CD4-positive, alpha-beta T cell treated with Interleukin-21 for 1 hour (primary cell): ENCODE data around the gene FAXDC2.
A peak's percentile ranks its signal among the peaks of the same experiment; 100 is the strongest.
"Not testable (repeated sequence)": the region's sequence is repeated elsewhere in the genome, so short reads cannot be mapped to it uniquely, and the experiment has no call there.

ENCODE experiments used
- DNase-seq: peaks from one replicate; pipeline ENCODE4 v3.0.0-alpha.2; 2020

The FAXDC2 gene

DNA sequence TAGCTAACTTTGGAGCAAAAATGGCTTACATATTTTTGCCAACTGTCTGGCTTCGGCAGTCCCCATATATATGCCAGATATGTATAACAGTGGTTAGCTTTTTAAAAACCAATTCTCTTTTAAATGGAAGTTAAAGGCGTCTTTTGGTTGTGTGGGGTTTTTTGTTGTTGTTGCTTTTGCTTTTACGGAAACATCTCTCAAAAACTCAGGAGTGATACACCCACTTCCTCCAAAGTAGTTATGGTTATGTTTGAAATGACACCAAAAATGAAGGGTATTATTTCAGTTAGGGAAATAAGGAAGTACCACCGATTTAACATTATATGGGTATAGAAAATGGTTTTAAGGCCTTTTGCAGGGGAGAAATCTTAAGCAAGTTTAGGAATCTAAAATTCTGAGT lies 10.4 kb upstream of the FAXDC2 start:
- DNase-seq, result peak; percentile 14

DNA sequence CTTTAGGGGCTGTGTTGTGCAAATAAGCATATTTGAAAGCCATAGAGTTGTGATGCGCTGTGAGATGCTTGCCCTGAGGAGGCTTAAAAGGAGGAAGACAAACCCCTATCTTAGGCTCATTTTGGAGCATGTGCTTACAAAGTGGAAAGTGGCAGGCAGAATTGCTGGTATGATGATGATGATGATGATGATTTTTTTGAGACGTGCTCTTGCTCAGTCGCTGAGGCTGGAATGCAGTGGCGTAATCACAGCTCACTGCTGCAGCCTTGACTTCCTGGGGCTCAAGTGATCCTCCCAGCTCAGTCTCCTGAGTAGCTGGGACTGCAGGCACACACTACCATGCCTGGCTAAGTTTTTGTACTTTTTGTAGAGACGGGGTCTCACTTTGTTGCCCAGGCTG lies 9.7 kb upstream of the FAXDC2 start:
- DNase-seq, result no peak

DNA sequence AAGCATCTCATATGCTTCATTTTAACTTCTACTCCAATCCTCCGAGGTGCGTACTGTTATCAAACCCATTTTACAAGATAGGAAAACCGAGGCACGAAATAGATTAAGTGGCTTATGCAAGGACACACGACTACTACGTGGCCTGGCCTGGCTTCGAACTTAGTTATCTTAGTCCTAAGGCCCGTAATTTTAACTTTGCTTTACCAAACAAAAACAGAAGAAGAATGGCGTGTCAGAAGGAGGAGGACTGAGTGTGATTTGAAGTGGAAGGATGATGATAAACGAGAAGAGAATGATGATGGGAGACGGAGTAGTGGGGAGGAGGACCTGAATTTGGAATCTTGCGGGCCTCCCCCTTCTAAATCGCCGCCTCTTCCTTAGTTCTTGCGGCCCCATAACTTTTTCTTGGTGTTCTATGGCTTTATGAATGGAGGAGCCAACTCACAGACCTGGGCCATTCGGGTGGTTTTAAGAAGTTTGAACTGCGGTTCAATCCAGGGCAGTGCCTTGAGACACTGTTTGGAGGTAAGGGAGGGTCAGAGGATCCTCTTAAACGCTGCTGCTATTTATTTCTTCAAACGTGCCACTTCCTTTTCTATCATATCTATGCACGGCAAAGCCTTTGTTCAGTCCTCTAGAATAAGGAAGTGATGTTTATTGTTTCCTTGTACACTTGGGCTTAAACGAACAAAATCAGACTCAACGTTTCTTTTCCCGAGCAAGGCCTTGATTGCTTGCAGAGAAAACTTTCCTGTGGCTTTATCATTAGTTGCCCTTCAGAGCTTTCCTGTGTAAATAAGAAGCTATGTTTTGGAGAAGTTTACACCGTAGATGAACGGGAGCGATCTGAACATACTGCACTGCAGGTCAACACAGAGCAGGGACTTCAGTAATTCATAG lies 8.8 kb upstream of the FAXDC2 start:
- DNase-seq, result peak; percentile 38

DNA sequence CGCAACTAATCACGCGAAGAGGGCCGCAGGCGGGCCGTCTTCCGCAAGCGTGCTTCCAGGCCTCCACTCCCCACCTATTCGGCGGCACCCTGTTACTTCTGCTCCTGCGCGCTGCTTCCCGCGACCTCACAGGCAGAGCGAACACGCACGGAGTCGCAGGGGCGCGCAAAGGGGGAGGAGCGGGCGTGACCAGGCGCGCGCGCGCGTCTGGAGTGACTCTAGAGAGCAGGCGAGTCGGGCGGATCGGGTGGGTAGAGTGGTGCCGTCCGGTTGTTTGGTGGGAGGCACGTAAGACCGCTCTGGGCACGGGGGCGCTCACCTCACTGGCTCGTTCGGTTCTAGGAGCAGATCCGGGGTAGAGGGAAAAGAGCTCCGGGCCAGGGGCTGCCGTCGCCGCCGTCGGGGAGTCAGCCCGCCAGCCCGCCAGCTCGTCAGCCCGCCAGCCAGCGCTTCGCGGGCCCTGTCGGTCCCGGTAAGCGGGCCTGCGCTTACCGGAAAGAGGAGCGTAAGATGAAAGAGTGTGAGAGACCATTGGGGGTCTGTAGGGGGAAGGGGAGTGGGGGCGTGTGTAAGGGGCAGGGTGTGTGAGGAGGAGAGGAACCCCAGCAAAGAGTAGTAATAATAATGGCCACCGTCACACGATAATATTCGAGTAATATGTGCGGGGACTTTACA lies 8.0 kb upstream of the FAXDC2 start, which contains the start of gene CNOT8:
Gene CNOT8, plus strand, starts transcription at position 331 of the 675 bp plus-strand sequence. CDS start 4,652 bp downstream, outside the sequence.
- DNase-seq, result peak; percentile 97

DNA sequence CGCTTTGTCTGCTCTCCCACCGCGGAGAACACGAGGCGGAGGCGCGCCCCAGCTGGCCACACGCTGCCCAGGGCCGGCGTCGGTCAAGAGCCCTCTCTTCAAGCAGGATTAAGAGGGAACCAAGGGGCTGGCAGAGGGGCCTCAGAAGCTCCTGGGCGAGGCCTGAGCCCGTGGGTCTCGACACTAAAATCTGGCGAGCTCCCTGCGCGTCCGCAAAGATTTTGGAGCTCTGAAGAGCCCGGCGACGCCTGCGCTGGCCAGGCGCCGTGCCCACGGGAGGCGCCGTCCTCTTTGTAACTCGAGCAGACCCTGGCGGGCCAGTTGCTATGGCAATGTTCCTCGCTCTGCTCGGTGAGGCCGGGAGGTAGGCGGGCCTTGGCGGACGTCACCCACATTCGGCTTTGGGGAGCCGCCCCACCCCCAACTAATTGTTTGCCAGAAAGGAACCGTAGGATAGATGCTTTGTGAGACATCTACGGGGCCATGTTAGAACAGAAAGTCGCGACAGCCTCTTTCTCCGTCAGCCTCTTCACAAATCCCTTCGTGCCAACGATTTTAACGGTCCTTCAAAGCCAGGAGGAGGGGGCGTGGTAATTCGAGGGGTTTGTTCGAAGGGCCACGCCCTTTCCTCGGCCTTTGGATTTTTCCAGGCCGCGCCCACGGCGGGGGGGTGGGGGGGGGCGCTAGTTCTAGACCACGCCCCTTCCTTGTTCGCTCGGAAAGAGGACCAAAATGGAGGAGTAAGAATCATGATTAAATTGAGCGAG lies 7.3 kb upstream of the FAXDC2 start:
- DNase-seq, result peak; percentile 93

DNA sequence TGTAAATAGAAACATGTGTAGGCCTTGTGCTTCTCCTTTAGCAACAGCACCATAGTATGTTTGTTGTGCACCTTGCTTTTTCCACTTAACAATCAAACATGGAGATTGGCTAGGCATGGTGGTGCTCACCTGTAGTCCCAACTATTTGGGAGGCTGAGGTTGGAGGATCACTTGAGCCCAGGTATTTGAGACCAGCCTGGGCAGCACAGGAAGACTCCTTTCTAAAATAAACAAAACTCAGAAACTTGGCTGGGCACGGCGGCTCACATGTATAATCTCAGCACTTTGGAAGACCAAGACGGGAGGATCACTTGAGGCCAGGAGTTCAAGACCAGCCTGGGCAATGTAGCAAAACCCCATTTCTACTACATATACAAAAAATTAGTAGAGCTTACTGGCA lies 948 bp upstream of the FAXDC2 start:
- no peak for DNase-seq

DNA sequence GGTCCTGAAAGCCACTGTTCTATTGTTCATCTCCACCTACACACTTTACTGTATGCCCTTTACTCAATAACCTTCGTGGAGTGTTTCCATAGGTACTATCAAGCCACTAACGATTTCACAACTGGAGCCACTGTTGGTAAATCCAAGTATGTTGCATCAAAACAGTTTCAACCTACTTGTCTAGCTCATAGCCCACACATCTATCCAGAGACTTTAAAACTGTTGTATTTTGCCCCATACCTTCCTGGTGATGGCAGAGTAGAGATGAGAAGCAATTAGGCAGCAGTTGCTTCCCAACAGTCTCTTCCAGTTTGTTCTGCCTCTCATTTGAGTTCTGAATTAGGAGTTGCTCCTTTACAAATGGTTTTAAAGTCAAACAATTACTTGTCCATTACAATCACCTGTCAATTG lies 607 bp downstream of the FAXDC2 start:
- DNase-seq, result no peak

DNA sequence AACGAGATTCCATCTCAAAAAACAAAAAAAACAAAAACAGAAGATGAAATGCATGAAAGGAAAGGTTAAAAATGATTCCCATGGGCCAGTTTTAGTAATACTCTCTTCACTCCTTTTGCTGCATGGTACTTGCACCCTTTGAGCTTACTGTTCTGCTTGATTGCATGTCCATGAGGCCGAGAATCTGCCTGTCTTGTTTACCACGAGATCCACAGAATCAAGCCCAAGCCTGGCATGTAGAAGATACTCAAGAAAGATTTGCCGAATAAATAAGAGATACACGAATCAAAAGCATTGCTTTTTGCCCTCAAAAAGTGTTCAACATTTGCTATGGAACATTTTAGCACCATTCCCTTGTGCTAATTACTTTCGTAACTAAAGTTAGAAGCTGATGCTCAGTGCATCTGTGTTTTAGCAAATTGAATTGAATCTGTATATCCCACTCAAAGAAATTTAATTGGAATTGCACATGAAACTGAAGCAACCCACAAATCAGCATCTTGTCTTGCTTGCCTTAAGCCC lies 1.1 kb downstream of the FAXDC2 start:
- no peak for DNase-seq

DNA sequence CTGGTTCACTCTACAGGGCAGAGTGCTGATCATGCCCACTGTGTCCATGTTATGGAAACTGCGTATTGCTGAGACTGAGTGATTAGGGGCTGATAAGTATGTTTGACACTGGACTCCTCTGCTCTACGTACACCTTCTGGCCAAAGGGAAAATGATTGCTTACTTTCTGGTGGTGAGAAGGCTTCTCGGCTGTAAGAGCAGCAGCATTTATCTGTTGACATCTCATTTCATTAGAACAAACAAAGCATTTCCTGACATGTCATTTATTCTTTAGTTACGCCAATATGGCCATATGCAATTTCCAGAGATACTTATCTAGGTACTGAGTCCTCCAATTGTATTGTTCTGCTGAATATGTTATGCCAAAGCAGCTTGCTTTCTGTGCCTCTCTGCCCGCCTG lies 5.6 kb downstream of the FAXDC2 start:
- no peak for DNase-seq

DNA sequence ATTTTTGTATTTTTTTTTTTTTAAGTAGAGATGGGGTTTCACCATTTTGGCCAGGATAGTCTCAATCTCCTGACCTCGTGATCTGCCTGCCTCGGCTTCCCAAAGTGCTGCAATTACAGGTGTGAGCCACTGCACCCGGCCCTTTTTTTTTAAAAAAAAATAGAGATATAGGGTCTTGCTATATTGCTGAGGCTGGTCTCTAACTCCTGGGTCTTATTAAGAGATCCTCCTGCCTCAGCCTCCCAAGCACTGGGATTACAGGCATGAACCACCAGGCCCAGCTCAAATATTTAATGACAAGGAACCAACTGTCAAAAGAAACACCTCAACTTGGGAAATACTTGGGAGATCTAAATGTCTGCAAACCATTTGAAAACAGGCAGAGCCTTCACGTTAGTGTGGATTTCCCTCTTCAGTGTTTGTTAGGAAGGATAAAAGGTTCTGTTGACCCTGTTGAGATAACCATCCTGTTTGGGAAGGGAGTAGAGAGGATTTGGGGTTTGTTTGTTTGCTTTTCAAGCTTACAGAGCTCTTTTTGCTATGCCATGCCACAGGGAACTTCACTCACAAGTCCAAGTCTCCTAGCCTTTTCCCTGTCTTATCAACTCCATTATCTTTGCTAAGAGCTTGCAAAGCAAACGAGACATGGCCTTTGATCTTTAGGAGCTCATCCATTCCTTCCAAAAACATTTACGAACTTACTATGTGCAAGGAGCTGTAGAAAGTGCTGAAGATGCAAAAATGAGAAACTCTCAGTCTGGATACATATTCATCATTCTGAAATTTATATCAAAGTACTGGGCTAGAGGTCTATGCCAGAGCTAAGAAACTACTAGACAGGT lies 7.5 kb downstream of the FAXDC2 start:
- DNase-seq, result no peak

DNA sequence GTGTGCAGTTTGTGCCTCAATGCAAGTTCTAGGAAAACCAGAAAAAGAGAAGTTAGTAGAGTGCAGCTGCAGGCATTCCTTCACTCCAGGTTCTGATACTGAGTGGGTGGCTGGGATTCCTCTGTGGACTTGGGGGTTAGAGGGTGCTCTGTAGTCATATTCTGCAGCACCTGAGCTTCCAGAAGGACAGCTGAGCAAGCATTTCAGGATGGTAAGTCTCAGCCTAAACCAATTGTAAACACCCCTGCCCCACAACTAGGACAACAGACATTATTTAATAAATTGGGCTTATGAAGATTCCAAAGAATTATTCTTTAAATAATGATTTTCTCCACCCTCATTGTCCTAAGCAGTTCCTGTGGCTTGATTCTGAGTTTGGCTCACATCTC lies 9.1 kb downstream of the FAXDC2 start:
- no peak for DNase-seq

DNA sequence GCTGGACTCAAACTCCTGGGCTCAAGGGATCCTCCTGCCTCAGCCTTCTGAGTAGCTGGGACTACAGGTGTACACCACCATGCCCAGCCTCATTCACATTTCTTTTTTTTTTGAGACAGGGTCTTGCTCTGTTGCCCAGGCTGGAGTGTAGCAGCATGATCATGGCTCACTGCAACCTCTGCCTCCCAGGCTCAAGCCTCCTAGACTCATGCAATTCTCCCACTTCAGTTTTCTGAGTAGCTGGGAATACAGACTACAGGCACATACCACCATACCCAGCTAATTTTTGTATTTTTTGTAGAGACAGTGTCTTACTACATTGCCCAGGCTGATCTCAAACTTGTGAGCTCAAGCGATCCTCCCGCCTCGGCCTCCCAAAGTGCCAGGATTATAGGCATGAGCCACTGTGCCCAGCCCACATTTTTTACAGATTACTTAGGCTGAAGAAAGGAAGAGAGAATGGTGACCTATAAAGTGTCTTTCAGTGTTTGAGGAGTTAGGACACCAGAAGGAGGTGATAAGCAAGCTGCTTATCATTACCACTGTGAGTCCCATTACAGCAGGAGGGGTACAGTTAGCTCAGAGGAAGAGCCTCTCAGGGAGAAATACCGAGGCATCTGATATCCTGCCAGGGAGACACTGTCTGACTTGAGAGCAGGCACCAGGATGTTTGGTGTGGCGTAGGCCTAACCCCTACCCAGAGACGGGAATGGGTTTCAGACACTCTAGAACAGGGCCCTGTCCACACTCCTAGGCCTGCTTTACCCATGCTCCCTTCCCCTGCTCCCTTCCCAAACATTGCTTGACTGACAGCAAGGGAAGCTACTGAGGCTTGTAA lies 9.7 kb downstream of the FAXDC2 start:
- DNase-seq, result no peak

DNA sequence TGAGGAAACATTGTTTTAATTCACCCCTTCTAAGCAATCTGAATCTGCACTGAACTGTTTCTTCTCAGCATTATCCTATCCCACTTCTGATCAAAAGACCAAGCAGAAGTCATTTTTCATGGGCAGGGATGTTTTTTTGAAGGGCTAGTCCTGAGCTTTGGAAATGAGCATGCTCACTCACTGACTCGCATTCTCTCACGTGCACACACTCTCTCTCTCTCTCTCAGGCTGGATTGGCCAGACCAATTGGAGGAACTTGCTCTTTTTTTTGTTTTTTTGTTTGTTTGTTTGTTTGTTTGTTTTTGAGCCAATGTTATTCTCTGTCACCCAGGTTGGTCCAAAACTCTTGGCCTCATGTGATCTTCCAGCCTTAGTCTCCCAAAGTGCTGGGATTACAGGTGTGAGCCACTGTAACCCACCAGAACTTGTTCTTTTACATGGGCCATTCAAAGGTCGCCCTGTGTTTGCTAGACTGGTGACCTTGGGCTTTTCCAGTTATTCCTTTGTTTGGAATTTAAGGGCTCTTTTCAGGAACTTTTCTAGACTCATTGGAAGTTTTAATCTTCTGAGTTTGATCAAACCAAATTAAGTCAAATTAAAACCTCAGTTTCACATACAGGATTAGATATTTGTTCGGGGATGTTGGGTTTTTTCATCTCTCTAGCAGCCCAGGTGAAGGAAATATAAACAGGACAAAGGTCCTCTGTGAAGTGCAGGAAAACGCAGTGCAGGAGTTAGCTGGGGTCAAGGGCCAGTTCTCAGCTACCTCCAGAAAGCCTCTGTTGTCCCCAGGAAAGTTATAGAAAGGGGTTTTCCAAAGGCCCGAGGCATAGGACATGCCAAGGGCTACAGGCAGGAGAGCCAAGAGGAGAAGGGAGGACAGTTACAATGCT lies 13.1 kb downstream of the FAXDC2 start:
- no peak for DNase-seq

DNA sequence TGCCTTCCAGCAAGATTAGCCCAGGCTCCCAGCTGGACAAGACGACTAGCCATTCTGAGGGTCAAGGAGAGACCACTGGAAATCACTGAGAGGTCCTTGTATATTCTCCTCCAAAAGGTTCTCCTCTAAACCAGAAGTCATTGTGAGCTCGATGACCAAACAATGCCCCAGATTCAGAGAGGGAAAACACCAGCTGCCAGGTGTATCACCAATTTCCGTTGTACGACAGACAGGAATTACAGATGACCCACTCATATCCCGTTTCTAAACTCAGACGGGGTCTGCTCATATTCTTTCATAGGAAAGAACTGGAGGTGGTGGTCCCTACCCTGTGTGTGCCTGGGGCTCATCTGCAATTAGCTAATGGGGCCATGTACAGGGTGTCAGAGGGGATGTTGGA lies 14.2 kb downstream of the FAXDC2 start:
- DNase-seq, result no peak

DNA sequence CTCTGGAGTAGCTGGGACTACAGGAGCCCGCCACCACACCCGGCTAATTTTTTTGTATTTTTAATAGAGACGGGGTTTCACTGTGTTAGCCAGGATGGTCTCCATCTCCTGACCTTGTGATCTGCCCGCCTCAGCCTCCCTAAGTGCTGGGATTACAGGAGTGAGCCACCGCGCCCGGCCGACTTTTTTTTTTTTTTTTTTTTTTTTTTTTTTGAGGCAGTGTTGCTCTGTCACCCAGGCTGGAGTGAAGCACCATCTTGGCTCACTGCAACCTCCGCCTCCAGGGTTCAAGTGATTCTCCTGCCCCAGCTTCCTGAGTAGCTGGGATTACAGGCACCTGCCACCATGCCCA lies 14.7 kb downstream of the FAXDC2 start:
- not testable (repeated sequence) for DNase-seq

DNA sequence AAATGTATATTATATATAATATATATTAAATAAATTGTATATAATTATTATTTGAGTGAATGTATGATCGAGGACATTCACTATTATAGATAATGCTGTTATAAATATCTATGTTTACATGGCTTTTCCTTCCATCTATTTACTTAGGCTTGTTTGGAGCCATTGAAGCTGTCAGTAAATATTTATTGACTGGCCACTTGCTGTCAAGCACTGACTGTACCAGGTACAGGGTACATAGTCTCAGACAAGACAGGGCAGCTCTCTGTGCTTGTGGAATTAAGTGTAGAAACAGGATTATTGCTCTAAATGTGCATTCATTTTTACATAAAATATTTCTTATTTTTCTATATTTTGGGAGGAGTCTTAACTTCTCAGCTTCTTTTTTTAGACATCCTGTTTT lies 16.4 kb downstream of the FAXDC2 start:
- no peak for DNase-seq

DNA sequence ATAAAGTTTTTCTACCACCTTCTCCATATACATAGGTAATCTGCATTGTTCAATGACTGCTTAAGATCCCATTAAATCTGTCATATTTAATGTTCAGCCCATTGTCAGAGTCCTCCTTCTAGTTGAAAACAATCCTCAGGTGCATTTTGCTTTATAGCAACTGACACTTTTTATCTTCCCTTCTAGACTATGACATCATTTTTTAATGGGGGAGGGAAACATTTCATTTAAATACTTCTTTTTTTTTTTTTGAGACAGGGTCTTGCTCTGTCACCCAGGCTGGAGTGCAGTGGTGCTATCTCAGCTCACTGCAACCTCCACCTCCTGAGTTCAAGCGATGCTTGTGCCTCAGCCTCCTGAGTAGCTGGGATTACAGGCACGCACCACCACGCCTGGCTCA lies 17.6 kb downstream of the FAXDC2 start:
- not testable (repeated sequence) for DNase-seq

DNA sequence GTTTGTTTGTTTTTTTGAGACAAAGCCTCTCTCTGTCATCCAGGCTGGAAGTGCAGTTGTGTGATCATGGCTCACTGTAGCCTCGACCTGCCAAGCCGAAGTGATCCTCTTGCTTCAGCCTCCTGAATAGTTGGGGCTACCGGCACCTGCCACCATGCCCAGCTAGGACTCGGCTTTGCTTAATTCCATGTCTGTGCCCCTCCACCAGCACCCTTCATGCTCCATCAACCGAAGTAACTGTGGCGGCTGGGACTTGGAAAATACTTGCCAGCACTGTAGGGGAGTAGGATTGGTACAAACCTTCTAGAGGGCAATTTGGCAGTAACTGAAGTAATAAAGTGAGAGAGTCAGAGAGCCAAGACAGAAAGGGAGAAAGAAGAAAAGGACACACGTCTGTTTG lies 19.0 kb downstream of the FAXDC2 start:
- no peak for DNase-seq

DNA sequence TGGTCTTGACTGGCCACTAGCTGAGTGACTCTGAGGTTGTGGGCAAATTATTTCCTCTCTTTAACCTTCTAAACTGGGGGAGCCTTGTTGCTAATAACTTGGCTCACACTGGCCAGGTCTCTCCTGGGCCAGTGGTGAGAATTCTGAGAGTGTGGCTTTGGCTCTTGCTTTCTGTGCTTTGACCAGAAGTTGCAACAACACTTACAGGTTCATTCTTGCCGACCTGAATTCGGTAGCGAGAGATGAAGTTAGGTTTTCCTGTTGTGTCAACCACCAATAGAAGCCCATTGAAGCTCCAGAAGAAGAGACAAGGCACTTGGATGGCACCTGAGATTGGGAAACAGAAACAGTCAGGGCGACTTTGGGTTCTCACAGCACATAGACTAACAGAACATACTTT lies 19.8 kb downstream of the FAXDC2 start:
- no peak for DNase-seq

DNA sequence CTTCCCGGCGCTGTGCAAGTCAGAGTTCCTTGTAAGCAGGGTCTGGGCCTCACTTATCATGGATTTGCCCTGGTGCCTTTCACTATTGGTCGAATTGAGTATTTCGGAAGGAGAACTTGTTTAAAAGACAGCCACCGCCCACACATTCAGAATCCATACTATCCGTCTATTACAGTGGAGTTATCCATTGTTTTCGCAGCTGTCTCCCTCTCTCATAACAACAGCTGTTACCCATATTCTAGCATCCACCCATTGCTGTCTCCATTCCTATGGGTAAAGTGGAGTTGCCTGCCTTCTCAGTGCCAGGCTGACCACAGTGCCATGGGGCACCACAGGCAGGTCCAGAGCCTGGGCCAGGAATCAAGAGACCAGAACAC lies 20.2 kb downstream of the FAXDC2 start:
- DNase-seq, result no peak
